Measurements from ENCODE around the gene BANK1.

BANK1 gene

DNA sequence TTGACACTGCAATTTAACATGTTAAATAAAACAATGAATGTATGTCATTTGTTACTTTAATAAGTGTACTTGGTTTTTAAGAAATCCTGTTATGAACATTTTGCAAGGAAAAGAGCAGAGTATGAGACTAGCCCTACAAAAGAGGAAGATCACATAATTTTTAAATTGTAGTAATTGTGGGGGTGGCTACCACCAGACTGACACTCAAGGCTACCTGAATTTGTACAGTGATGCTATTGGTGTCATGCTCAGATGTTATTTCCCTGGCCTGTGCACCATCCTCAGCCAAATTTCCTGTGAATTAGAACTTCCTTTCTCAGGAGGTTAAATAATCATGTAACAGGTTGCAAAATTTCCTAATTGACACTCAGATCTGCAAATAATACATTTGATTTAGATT, 157.5 kb downstream of the BANK1 start:
- in situ Hi-C loops (cut with HindIII; ENCODE audit: low pct_ligation_motif_present, low pct_unique_long_range_greater_than_20kb, low sequenced_read_pairs): no loop called here
- DNase-seq: no peak

DNA sequence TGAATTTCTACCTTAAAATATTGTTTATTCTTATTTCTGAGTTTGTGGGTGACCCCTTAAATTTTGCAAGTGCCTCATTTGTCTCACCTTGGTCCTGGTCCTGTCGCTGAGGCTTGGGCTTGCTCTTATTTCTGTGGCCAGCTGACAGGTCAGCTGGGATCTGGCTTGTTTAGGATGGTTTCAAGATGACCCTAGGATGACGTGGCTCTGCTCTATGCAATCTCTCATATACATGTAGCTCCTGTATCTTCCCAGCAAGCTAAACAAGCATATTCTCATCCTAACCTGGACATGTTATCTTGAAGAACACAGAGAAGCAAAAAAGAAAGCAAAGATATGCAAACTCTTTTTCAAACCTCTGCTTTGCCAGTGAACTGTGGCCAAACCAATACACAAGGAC, 158.4 kb downstream of the BANK1 start:
- in situ Hi-C loops (cut with HindIII; ENCODE audit: low pct_ligation_motif_present, low pct_unique_long_range_greater_than_20kb, low sequenced_read_pairs): no loop called here
- DNase-seq: no peak

DNA sequence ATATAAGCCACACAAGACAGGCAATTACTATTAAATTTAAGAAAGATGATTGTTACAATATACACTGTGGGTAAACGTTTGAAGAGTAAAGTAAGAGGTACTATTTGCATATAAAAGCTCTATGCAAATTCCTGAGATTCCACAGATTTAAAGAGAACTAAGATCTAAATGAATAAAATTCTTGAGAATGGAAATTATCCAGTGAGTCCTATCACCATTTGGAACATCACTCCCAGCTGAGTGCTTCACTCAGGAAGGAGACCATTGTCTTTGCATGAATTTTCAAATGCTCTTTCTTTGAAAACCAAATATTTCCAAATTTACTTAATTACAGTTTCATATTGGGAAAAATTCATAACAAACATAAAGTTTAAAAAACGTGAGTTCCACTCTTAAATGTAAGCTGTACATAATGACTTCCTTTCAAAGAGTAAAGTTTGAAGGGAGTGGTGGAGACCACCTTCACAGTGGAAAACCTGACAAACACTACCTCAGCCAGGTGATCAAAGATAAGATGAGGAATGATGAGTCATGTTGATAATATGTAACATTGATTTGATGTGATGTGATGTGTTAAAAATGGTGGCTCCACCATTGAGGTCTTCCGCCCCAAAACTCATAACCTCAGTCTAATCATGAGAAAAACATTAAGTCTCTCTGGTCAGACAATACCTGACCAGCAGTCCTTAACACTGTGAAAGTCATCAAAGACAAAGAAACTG, 159.9 kb downstream of the BANK1 start:
- in situ Hi-C loops (cut with HindIII; ENCODE audit: low pct_ligation_motif_present, low pct_unique_long_range_greater_than_20kb, low sequenced_read_pairs): no loop called here
- no peak for DNase-seq

DNA sequence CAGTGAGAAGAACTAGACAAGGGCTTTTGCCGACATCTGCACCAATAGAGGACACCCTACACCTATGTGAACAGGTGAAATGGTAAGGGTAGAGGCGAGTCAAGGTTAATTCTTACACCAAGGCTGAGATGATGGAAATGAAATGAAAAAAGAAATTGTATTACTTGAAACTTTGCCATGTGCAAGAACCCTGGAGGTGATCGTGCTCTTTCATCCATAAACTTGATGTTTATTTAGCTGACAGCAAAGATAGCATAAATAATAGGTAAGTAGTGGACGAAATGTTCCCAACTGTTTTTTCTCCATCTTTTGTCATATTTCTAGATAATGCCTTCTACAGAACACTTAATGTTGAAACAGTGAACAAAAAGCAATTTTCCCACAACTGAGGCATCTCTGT, 162.5 kb downstream of the BANK1 start:
- no peak for DNase-seq
- in situ Hi-C loops (cut with HindIII; ENCODE audit: low pct_ligation_motif_present, low pct_unique_long_range_greater_than_20kb, low sequenced_read_pairs): no loop called here

DNA sequence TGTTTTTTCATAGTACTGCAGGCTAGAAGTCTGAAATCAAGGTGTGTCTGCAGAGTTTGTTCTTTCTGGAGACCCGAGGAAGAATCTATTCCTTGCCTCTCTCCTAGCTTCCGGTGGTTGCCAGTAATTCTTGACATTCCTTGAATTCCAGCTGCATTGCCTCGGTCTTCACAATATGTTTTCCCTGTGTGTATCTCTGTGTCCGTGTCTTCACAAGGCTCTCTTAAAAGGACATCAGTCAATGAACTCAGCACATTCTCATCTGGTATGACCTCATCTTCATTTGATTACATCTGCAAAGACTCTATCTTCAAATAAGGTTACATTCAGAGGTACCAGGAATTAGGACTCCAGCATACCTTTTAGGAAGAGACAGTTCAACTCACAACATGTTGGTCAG, 163.4 kb downstream of the BANK1 start:
- peak; percentile 83 for DNase-seq
- in situ Hi-C loops (cut with HindIII; ENCODE audit: low pct_ligation_motif_present, low pct_unique_long_range_greater_than_20kb, low sequenced_read_pairs): no loop called here

DNA sequence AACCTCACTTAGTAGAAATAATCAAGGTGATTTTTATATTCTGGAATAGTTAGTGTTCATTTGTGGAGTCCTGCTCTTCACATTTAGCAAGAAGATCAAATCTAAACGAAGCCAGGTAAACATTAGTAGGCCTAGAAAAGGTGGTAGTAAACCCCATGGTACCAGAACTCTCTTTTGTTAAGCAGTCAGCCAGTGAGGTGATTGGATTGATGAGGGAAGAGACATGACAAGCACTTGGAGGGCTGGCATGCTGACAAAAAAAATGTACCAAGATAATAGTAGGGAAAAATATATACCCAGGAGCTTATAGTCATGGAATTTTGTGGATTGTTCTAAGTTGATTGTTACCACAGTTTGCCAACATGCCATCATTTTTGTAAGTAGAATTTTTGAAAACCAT, 163.8 kb downstream of the BANK1 start:
- DNase-seq: peak; percentile 36
- in situ Hi-C loops (cut with HindIII; ENCODE audit: low pct_ligation_motif_present, low pct_unique_long_range_greater_than_20kb, low sequenced_read_pairs): no loop called here

DNA sequence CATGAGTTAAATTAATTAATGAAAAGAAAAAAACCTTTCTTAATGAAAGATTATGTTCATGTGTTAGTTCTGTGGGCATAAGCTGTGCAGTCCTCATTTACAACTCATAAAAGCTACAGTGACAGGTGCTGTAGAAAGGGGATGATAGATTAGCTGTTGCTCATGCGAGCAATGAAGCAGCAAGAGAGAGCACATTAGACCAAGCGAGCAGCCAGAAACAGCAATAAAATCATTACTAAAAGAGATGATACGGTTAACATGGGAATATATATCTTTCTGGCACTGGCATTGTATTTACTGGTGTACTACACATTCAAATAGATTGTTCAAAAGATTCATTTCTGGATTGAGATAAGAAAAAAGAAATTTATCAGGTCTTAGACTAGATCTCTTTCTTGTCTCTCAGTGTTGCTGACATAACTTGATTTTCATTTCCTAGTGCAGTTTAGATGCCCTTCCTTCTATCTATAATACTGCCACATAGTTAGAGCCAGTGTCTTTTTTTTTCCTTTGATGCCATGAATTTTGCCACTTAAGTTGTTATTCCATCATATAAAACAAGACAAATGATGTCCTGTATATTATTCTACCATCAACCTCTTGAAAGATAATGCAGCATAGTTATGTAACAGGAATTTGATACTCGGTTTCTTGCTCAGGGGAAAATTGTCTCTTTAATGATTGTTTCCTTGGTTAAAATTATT, 164.6 kb downstream of the BANK1 start:
- DNase-seq: peak; percentile 39
- in situ Hi-C loops (cut with HindIII; ENCODE audit: low pct_ligation_motif_present, low pct_unique_long_range_greater_than_20kb, low sequenced_read_pairs): no loop called here

DNA sequence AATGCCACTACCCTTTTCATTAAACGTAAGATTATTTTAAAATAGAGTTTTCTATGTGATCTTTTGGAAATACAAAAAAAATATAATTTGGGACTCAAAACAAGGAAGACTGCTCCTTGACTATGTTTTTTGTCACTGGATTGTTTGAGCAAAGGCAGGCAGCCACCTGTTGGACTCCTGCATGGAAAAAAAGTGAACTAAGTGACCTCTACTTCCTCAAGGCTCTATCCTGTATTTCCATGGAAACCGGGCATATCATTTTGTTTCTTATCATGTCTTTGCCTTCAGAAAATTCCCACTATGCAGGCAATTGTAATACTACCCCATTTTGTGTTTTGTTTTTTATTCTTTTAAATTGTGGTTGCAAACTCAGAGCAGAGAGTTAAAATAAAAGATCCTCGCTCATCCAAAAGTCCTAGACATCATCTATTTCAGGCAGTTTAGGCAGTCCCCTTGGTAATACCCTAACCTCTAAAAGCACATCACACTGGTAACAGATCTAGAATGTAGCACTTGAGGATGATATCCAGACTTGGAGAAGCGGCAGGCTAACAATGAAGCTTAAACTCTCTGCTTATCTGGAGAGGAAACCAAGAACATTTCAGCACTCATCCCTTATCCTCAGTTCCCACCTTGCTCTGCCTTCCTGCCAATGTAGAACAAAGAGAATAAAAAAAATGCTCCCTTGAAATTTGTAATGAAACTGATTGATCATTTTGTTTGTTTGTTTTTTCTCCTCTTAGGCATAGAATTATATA, 165.7 kb downstream of the BANK1 start:
- no peak for DNase-seq
- in situ Hi-C loops (cut with HindIII; ENCODE audit: low pct_ligation_motif_present, low pct_unique_long_range_greater_than_20kb, low sequenced_read_pairs): no loop called here

DNA sequence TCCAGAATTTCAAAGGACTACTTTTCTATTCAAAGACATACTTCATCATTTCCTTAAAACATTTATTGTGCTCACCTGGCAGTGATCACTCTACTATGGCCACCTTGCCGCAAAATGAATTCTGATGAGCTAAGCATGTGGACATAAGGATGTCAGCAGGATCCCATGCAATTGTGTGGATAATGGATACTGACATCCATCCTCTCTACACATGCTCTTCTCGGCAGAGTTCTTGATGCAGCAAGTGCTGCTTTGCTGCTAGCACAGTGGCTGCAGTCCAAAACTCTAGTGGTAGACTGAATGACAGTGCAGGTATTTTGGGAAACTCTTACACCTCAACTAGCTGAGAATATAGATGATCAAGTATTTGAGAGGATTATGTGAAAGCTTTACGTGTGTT, 168.0 kb downstream of the BANK1 start:
- no peak for DNase-seq
- in situ Hi-C loops (cut with HindIII; ENCODE audit: low pct_ligation_motif_present, low pct_unique_long_range_greater_than_20kb, low sequenced_read_pairs): no loop called here

DNA sequence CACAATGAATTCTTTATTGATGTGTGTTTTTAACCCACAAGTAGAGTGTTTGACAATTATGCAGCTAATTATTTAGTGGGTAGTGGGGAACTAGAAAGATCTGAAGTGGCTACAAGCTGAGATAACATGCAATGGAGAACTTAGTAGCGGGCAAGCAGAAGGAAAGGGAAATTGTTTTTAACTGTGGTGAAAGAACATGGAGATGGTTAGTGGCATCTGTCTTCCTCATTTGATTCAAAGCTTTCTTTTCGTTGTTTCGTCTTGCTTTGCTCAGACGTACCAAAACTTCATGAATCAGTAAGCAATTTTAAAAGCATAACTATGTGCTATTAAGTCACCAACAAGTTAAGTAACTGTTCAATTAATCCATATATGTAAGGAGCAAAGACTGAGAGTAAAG, 169.9 kb downstream of the BANK1 start:
- in situ Hi-C loops (cut with HindIII; ENCODE audit: low pct_ligation_motif_present, low pct_unique_long_range_greater_than_20kb, low sequenced_read_pairs): no loop called here
- no peak for DNase-seq

DNA sequence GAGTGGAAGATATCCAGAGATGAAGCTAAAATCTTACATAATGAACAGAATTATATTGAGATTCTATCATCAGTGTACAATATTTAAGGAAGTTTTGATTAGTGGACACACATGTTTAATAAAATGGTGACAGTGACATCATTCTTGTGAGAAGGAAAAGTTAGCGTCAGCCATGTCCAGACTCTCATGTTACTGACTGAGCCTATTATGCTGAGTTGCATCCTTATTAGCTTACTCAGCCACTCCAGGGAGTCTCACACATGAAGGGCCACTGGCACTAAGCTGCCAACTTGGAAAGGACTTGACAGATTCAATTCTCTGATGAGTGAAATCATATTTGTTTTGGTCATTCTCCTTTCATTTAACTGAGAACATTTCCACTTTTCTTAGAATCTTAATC, 170.6 kb downstream of the BANK1 start:
- peak; percentile 52 for DNase-seq
- in situ Hi-C loops (cut with HindIII; ENCODE audit: low pct_ligation_motif_present, low pct_unique_long_range_greater_than_20kb, low sequenced_read_pairs): no loop called here

DNA sequence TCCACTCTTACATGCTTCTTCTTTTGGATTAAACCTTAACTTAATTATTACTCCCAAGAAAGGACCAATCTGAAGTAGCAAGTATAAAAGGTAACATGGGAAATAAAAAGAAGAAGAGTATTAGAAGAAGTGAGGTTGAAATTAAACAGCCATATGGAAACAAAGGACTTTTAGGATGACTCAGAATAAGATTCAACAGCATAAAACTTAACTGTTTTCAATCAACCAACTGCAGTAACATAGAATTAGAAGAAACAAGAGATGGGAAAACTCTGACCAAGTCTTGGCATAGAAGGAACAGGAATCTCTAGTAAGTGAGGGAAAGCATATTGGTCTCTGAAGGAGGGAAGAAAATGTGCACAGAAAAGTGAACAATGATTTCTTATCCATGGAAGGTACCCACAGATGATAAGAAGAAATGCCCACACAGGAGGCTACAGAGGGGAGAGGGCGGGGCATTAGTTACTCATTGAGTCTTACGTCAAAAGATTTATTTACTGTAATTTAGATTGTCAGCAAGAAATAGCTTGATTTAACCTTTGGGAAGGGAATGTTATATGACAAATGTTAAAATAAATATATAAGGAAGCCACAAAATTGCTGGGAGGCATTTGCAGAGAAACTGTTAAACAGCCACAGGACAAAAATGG, 177.3 kb downstream of the BANK1 start:
- DNase-seq: no peak
- in situ Hi-C loops (cut with HindIII; ENCODE audit: low pct_ligation_motif_present, low pct_unique_long_range_greater_than_20kb, low sequenced_read_pairs): no loop called here

DNA sequence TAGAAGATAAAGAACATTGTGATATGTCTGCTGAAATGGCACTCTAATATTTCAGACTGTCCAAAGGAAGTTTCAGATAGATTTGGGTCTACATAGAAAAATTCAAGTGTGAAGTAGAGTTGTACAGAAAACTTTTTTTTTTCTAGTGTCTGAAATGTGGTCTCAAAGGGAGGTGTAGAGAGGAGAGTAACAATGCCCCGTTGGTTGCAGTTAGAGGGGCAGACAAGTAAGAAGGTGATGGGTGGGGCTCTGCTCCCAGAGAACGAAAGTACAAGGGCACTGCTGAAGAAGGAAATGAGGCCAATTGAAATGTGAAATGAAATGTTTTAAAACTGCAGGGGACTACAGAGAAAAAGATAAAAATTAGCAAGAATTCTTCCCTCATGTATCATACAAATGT, 177.8 kb downstream of the BANK1 start:
- DNase-seq: no peak
- in situ Hi-C loops (cut with HindIII; ENCODE audit: low pct_ligation_motif_present, low pct_unique_long_range_greater_than_20kb, low sequenced_read_pairs): no loop called here

DNA sequence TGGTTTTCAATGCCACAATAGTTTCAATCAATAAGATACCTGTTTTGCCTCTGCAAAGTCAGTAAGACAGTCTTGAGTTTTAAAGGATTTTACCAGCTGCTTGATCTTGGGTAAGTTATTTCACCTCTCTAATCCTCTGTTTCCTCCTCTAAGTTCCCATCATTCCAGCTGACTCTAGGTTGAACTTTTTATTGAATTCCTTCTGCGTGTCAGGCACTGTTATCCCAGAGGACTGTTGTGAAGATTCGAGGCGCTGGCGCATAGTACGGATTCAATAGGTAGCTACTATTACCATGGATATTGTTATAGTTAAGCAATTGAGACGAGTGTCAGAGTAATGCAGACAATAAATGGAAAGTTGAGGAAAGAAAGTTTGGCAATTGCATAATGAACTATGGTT, 179.4 kb downstream of the BANK1 start:
- in situ Hi-C loops (cut with HindIII; ENCODE audit: low pct_ligation_motif_present, low pct_unique_long_range_greater_than_20kb, low sequenced_read_pairs): no loop called here
- no peak for DNase-seq

DNA sequence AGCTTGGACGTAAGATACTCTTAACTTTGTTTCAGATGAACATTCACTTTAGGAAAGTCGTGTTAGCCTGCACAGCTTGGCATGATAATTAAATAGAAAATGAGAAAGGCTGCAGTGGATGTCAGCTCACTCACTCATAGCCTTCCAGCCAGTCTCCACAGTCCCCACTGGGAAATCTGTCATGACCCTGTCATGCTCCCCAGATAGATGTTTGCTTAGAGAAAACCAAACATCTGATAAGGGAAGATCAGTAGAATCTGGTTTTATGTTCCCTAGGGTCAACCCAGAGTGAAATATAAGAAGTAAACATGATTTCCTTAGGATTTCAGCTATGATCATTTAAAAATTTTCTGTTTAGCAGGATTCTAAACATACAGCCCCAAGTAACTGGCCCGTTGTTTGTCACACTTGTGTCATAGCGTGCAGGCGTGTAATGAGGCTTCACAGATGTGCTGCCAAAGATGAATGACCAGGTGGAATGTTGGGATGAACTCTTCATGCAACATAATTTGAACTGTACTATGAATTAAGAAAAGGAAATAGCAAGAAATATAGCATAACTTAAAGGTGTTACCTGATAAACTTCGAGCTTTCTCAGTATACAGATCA, 180.1 kb downstream of the BANK1 start:
- in situ Hi-C loops (cut with HindIII; ENCODE audit: low pct_ligation_motif_present, low pct_unique_long_range_greater_than_20kb, low sequenced_read_pairs): no loop called here
- DNase-seq: no peak

DNA sequence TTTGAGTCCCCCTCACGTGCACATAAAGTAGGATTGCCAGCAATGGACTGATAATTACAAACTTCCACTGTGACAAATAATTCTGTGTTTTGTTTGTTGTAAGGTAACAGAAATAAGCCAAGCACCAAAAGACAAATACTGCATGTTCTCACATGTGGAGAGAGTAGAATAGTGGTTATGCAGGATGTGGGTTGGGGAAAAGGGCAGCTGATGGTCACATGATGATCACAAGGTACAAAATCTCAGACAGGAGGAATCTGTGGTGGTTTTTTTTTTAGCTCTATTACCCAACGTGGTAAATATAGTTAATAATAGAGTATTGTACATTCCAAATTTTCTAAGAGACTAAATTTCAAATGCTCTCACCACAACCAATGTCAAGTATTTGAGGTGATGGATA, 182.3 kb downstream of the BANK1 start:
- in situ Hi-C loops (cut with HindIII; ENCODE audit: low pct_ligation_motif_present, low pct_unique_long_range_greater_than_20kb, low sequenced_read_pairs): no loop called here
- DNase-seq: no peak

DNA sequence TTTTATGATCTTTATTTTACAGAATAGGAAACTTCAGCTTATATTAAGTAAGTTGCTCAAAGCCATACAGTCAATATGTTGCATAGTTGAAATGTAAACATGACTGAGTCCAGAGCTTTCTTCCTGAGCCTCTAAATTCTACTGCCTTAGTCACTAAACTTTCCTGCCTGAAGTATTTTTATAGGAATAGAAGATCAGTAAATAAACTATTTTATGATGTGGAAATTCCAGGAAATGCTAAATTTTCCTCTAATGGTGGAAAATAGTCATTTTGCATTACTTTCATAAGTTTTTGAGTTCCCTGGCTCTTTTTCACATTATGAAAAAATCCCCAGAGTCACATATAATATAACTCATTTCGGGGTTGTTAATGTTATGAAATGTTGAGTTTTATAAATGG, 182.8 kb downstream of the BANK1 start:
- DNase-seq: no peak
- in situ Hi-C loops (cut with HindIII; ENCODE audit: low pct_ligation_motif_present, low pct_unique_long_range_greater_than_20kb, low sequenced_read_pairs): no loop called here

DNA sequence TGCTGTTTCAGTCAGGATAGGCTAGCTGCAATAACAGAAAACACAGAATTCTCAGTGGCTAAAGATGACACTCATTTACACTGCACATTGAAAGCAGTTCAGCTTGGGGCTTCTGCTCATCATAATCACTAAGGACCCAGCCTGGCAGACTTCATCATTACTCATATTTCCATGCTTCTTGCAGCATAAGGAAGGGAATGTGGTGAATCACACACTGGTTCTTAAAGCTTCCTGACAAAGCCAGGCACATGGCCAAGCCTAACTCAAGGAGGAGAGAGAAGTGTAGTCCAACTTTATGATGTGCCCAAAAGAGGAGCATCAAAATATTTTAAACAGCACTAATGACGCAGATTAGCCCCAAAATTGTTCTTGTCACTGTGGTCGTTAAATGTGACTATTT, 186.5 kb downstream of the BANK1 start:
- in situ Hi-C loops (cut with HindIII; ENCODE audit: low pct_ligation_motif_present, low pct_unique_long_range_greater_than_20kb, low sequenced_read_pairs): no loop called here
- peak; percentile 88 for DNase-seq

DNA sequence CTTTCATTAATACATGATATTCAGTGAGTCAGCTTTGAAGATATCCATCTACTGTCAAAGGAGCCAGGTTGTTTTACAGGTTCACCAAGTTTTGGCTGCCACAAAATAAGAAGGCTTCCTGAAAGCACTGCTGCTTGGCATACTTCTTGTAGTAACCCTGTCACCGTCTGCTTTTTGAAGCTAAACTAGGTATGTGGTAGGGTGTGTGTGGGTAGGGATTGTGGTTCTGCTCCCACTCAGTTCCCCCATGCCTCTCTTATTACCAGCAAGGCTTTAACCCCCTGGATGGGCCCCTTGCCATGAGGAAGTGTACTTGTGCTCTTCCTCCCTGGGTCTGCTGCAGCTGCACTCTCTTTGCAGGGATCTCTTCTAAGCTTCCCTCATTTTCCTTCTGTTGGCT, 191.2 kb downstream of the BANK1 start:
- DNase-seq: no peak
- in situ Hi-C loops (cut with HindIII; ENCODE audit: low pct_ligation_motif_present, low pct_unique_long_range_greater_than_20kb, low sequenced_read_pairs): no loop called here

All from ACHN (cell line).